A172 (cell line): ENCODE results near the gene KREMEN1. TPM values are rescaled to one million over a fixed set of nuclear protein-coding genes. Genes with fewer than 3 reads are reported as not detected.
"Not testable (repeated sequence)": the region's sequence is repeated elsewhere in the genome, so short reads cannot be mapped to it uniquely, and the experiment has no call there.

Source experiments
- DNase-seq: peaks from one replicate; pipeline ENCODE4 v3.0.0-alpha.2; 2015; ENCODE audit warnings: low spot score
- total RNA-seq: library from RNA; depleted of rRNA; stranded (reverse); fragments of >200 nt; shearing (Covaris generic); gene quantifications from 2 replicates; pipeline ENCODE4 v1.2.3, GENCODE V29; 2014

The KREMEN1 gene
- total RNA-seq, 1 experiment from 2014 or later = 2.1 TPM

- DNase-seq = no peak
These were observed 6.5 kb downstream of the KREMEN1 start for GRCh38 chr22:29079218-29079901.

DNA sequence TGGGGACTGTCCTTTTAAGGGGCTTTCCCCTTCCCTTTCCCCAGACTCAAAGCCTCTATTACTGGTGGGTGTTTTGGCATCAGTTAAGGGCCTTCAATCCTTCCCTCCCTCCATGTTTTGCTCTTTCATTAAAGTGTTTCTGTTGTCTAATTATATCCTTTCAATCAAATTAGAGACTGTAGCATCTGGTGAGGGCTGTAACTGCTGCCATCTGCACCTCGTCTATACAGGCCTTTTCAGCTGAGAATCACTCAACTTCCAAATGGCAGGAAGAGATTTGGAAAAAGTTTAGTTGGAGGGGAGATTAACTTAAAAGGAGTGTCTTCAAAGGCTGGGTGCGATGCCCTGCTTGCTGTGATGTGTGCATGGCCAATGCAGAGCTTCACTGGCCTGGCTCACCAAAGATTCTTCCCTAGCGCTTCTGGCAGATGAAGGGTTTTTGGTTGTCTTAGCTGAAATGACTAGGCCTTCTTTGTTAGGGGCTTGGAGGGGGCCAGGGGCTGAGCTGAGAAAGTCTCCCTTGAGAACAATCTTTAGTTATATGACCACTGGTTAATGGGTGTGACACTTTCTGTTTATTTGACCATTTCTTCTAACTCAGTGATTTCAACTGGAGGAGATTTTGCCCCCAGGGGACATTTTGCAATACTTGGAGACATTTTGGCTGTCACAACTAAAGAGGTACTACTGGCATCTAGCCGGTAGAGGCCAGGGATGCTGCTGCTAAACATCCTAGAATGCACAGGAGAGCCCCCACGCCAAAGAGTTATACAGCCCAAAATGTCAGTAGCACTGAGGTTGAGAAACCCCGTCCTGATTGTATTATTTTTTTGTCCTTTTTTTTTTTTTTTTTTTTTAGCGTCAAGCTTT is 7.5 kb downstream of the KREMEN1 start:
- DNase-seq = no peak

- no peak for DNase-seq
These were observed 8.8 kb downstream of the KREMEN1 start for GRCh38 chr22:29081517-29082236.

DNA sequence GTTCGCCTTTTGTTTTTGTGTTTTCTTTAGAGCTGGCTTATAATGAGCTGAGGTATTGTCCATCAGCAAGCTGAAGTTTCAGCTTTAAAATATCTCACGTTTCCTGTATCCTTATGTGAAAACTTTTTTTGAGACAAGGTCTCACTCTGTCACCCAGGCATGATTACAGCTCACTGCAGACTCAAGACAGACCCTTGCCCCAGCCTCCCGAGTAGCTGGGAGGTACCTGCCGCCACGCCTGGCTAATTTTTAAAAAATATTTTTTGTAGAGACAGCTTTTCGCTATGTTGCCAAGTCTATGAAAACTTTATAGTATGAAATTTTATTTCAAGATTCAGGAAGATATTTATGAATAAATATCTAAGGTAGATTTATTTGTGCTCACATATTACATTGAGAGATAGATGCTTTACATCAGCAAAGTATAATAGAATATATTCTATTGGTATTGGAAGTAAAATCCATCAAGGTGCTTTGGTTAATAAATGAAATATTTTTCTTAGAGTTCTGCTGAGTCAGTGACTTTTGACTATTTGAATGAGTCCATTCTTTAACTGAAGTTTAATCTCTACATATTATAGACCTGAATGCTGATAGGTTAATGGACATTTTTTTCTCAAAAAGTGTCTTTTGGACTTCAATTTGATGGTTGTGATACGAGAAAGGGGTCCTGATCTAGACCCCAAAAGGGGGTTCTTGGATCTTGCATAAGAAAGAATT is 10.2 kb downstream of the KREMEN1 start:
- no peak for DNase-seq

DNA sequence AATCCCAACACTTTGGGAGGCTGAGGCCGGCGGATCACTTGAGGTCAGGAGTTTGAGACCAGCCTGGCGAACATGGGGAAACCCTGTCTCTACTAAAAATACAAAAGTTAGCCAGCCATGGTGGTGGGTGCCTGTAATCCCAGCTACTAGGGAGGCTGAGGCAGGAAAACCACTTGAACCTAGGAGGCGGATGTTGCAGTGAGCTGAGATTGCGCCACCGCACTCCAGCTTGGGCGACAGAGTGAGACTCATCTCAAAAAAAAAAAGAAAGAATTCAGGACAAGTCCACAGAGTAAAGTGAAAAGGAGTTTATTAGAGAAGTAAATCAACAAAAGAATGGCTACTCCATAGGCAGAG is 10.7 kb downstream of the KREMEN1 start:
- not testable (repeated sequence) for DNase-seq

GRCh38 chr22:29083933-29084591 is 11.2 kb downstream of the KREMEN1 start:
- DNase-seq = peak; percentile 69

DNA sequence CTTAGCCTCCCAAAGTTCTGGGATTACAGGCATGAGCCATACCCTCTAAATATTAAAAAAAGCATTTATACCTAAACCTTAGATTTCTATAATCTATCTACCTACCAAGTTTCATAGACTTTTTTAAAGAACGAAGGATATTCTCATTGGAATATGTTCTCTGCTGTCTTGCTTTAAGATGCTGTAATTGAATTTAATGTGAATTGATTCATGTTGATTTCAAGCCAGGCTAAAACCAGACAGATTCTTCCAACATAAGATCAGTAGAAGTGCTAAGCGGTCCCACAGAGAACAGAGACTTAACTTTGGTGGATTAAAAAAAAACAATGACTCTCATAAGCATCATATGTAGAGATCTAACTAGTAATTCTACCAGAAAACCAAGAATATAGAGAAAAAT is 14.2 kb downstream of the KREMEN1 start:
- no peak for DNase-seq

DNA sequence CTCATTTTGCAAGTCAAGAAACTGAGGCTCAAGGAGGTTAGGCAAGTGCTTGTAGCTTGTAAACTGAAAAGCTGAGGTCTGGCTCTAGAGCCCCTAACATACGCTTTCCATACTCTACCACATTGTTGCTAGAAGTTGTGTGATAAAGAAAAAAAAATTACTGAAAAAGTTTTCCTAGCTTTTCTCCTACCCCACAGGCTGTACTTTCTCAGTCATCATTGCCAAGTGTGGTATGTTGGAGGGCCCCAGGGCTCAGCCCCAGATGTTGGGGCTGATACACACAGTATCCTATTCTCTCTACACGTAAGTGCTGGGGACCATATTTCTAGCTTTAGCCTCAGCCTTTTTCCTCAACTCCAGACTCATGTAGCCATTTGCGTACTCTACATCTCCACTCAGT is 16.0 kb downstream of the KREMEN1 start:
- DNase-seq = no peak

DNA sequence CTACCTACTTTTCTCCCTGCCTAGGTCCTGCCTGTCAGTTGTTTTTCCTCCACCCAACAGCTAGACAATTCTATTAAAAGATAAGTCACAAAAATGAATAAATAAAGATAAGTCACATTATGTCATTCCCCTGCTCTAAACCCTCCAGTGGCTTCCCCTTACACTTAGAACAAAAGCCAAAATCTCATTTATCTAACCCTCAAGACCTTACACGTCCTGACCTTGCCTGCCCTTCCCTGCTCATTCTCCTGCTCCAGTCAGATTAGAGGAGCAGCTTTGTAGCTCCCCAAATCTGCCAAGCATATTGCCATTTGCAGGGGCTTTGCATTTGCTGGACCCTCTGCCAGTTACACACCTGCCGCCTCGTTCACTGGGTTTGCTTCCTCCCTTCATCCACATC is 16.7 kb downstream of the KREMEN1 start:
- no peak for DNase-seq

DNA sequence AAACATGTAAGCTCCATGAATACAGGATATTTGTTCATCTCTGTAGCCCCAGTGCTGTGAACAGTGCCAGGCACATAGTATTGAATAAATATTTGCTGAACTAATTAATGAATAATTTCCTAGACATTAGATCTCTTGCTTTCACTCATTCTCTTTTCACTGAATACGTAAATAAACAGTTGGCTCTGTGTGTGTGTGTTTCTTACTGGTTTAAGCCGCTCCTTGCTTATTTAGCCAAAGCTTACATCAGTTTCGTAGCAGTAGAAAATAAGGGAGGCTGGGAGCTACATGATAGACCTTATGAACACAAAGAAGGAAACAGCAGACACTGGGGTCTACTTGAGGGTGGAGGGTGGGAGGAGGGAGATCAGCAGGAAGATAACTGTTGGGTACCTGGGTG is 17.2 kb downstream of the KREMEN1 start:
- DNase-seq = no peak

DNA sequence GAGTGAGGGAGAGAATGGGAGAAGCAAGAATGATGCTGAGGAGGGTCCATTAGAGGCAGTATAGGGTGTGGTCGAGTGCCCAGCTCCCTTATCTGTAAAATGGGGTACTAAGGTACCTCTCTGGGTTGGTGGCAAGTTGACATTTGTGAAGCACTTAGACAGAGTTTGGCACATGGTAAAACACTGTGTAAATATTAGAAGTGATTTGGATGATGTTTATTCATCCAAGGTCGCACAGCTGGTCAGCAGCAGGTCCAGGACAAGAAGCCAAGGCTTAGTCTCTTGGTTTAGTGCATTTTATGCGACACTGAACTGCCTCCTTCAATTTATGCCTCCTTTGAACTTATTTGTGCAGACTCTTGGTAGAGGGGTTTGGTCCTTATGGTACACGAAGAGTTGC is 19.4 kb downstream of the KREMEN1 start:
- no peak for DNase-seq

DNA sequence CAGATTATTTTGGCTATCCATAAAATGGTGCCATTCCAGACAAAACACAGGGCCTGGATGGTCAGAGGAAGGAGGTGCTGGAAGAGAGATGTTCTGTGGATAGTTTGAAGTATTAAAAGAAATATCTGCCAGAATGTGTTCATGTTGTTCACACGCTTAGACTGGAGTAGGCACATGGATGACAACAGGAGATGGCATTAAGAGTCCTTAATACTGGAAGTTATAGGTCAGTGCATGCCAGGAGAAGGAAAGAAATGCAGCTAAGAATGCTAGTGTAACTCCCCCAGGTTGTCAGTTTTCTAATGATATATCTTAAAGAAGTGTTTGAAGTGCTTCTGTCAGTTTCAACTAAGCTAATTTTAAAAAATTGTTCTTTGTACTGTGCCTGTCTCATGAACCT is 20.2 kb downstream of the KREMEN1 start:
- no peak for DNase-seq

GRCh38 chr22:29093501-29094300 is 20.9 kb downstream of the KREMEN1 start:
- peak; percentile 24 for DNase-seq

GRCh38 chr22:29095459-29095858 is 22.6 kb downstream of the KREMEN1 start:
- DNase-seq = no peak

- no peak for DNase-seq
These were observed 24.2 kb downstream of the KREMEN1 start for GRCh38 chr22:29096736-29097669.

DNA sequence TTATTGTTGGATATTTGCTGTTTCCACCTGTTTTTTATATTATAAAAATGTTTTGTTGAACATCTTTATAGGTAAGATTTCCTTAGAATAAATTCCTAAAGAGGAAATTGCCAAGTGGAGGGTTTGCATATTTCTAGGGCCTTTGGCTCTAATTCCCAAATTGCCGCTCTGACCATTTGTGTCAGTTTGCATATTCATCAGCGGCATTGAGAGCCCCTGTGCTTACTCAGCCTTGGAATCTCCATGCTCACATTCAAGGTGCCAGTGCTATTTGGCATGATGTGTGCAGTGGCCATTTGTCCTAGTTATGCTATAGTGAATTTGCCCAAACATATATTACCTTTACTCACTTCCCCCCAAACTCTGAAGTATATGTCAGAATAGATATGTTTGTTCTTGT is 25.5 kb downstream of the KREMEN1 start:
- DNase-seq = no peak

GRCh38 chr22:29102300-29102699 is 29.5 kb downstream of the KREMEN1 start:
- no peak for DNase-seq

DNA sequence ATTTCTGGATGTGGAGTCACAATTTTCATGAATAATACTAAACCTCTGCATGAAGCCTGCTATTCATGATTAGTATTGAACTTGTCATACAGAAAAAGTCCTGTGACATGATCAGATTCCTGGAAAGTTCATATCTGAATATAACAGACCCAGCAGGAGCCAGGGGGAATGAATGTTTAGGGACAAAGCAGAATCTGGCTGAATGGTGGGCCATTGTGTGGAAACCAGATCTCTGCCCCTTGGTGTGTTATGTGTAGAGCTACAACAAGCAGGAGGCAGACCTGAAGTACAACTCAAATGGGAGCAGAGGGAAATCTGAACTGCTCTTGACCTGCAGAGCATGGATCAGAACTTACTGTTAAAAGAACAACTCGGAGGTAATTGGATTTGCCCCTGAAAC is 30.3 kb downstream of the KREMEN1 start:
- no peak for DNase-seq

GRCh38 chr22:29105468-29105867 is 32.6 kb downstream of the KREMEN1 start:
- DNase-seq = no peak
